Measurements from ENCODE around the gene HPCAL1. TPM values are rescaled to one million over a fixed set of nuclear protein-coding genes. Genes with fewer than 3 reads are reported as not detected.

The HPCAL1 gene
- total RNA-seq, 1 experiment from 2014 or later: 273 TPM

- DNase-seq (ENCODE audit: low read depth): no peak
Observed at GRCh38 chr2:10303181-10303693, 533 bp downstream of the HPCAL1 start.

GRCh38 chr2:10303694-10304378 is 1.1 kb downstream of the HPCAL1 start:
- peak; percentile 68 for DNase-seq (ENCODE audit: low read depth)

GRCh38 chr2:10304458-10305253 is 2.0 kb downstream of the HPCAL1 start:
- peak; percentile 30 for DNase-seq (ENCODE audit: low read depth)

GRCh38 chr2:10305254-10305635 is 2.5 kb downstream of the HPCAL1 start:
- peak; percentile 89 for DNase-seq (ENCODE audit: low read depth)

GRCh38 chr2:10305715-10306114 is 3.0 kb downstream of the HPCAL1 start:
- DNase-seq (ENCODE audit: low read depth): peak; percentile 39

GRCh38 chr2:10306901-10307463 is 4.3 kb downstream of the HPCAL1 start:
- no peak for DNase-seq (ENCODE audit: low read depth)

- DNase-seq (ENCODE audit: low read depth): no peak
Observed at GRCh38 chr2:10307561-10308156, 5.0 kb downstream of the HPCAL1 start.

- DNase-seq (ENCODE audit: low read depth): no peak
Observed at GRCh38 chr2:10308866-10309265, 6.2 kb downstream of the HPCAL1 start.

GRCh38 chr2:10309286-10309685 is 6.6 kb downstream of the HPCAL1 start:
- peak; percentile 73 for DNase-seq (ENCODE audit: low read depth)

GRCh38 chr2:10310309-10310888 is 7.7 kb downstream of the HPCAL1 start:
- DNase-seq (ENCODE audit: low read depth): no peak

GRCh38 chr2:10311736-10312135 is 9.0 kb downstream of the HPCAL1 start:
- no peak for DNase-seq (ENCODE audit: low read depth)

- no peak for DNase-seq (ENCODE audit: low read depth)
Observed at GRCh38 chr2:10312437-10312957, 9.8 kb downstream of the HPCAL1 start.

- DNase-seq (ENCODE audit: low read depth): no peak
Observed at GRCh38 chr2:10316336-10316735, 13.6 kb downstream of the HPCAL1 start.

GRCh38 chr2:10316860-10317259 is 14.2 kb downstream of the HPCAL1 start:
- no peak for DNase-seq (ENCODE audit: low read depth)

- DNase-seq (ENCODE audit: low read depth): no peak
Observed at GRCh38 chr2:10317646-10318045, 14.9 kb downstream of the HPCAL1 start.

- DNase-seq (ENCODE audit: low read depth): no peak
Observed at GRCh38 chr2:10318345-10318744, 15.6 kb downstream of the HPCAL1 start.

GRCh38 chr2:10319892-10320574 is 17.3 kb downstream of the HPCAL1 start:
- no peak for DNase-seq (ENCODE audit: low read depth)

- no peak for DNase-seq (ENCODE audit: low read depth)
Observed at GRCh38 chr2:10320575-10320931, 17.8 kb downstream of the HPCAL1 start.

- no peak for DNase-seq (ENCODE audit: low read depth)
Observed at GRCh38 chr2:10320933-10321332, 18.2 kb downstream of the HPCAL1 start.

GRCh38 chr2:10321622-10322021 is 18.9 kb downstream of the HPCAL1 start:
- no peak for DNase-seq (ENCODE audit: low read depth)

GRCh38 chr2:10322481-10322880 is 19.8 kb downstream of the HPCAL1 start:
- no peak for DNase-seq (ENCODE audit: low read depth)

All from RPMI7951 (cell line).